ENCODE measurements around the gene SPARCL1.

DNA sequence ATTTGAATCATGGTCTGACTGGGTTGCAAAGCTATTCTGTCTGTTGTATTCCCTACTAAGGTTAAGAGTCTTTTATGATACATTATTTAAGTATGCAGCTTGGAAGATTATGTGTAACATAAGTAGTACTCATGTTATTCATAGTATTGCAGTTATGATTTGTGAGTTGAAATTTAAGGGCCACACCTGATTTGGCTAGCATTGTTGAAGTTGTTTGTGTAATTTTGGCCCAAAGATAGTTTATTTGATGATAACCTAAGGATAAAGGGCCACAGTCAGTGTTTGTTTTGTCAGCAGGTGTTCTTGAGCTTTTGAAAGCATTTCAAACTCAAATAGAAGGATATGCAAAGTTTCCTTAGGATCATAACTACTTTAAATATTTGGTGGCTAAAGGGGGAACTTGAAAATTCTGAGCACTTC, 67.9 kb downstream of the SPARCL1 start:
- TF ChIP-seq EZH2phosphoT487 (IDR thresholded peaks at IDR 0.05; ENCODE audit: borderline replicate concordance, low read depth) (no peak), RXRA (IDR thresholded peaks at IDR 0.05; ENCODE audit: borderline replicate concordance, low read depth) (no peak), ELF1 (IDR thresholded peaks at IDR 0.05) (no peak), SMC3 (IDR thresholded peaks at IDR 0.05; ENCODE audit: low read depth, low read length) (no peak), CTCF (IDR thresholded peaks at IDR 0.05) (no peak), USF1 (IDR thresholded peaks at IDR 0.05; ENCODE audit: borderline replicate concordance, low read depth) (no peak), FOXJ3 (CRISPR knock-in tag; IDR thresholded peaks at IDR 0.05) (no peak), PBX3 (IDR thresholded peaks at IDR 0.05) (no peak), USF2 (IDR thresholded peaks at IDR 0.05; ENCODE audit: borderline replicate concordance, low read depth, low read length) (no peak), GATA2 (CRISPR knock-in tag; IDR thresholded peaks at IDR 0.05) (no peak)
- TF ChIP-seq, protein P1, sequence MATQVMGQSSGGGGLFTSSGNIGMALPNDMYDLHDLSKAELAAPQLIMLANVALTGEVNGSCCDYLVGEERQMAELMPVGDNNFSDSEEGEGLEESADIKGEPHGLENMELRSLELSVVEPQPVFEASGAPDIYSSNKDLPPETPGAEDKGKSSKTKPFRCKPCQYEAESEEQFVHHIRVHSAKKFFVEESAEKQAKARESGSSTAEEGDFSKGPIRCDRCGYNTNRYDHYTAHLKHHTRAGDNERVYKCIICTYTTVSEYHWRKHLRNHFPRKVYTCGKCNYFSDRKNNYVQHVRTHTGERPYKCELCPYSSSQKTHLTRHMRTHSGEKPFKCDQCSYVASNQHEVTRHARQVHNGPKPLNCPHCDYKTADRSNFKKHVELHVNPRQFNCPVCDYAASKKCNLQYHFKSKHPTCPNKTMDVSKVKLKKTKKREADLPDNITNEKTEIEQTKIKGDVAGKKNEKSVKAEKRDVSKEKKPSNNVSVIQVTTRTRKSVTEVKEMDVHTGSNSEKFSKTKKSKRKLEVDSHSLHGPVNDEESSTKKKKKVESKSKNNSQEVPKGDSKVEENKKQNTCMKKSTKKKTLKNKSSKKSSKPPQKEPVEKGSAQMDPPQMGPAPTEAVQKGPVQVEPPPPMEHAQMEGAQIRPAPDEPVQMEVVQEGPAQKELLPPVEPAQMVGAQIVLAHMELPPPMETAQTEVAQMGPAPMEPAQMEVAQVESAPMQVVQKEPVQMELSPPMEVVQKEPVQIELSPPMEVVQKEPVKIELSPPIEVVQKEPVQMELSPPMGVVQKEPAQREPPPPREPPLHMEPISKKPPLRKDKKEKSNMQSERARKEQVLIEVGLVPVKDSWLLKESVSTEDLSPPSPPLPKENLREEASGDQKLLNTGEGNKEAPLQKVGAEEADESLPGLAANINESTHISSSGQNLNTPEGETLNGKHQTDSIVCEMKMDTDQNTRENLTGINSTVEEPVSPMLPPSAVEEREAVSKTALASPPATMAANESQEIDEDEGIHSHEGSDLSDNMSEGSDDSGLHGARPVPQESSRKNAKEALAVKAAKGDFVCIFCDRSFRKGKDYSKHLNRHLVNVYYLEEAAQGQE (IDR thresholded peaks at IDR 0.05; ENCODE audit: low read depth, low read length), result no peak
